HepG2 (cell line): ENCODE data around the gene AXIN2. TPM values are rescaled to one million over a fixed set of nuclear protein-coding genes. Genes with fewer than 3 reads are reported as not detected.

ENCODE experiments used
- ATAC-seq: fragments of 200-7000 bp; cut with Tn5 transposase; 3 replicates; pipeline ENCODE4 v1.9.1; 2020; ENCODE audit warnings: mild to moderate bottlenecking, moderate library complexity
- BruUV-seq: library from RNA; stranded (reverse); fragments of 400-500 nt; replicated peaks from 2 replicates; lab custom pipeline; 2021; lab: Mats Ljungman, UMichigan
- CTCF ChIA-PET: fragments of 300-600 bp; formaldehyde crosslinking; extraction: SDS; loops from one replicate; lab custom pipeline; 2021; ENCODE audit warnings: low total read pairs, inconsistent platforms, low intra/inter-chr PET ratio; lab: Yijun Ruan, JAX
- POLR2A ChIA-PET: fragments of 350-600 bp; sonication (Branson Sonifier 250); formaldehyde crosslinking; loops from one replicate; lab custom pipeline; 2020; ENCODE audit warnings: antibody characterized with exemption, inconsistent platforms; lab: Yijun Ruan, JAX
- DNase-seq: peaks from one replicate; pipeline ENCODE4 v3.0.0-alpha.2; 2015; ENCODE audit warnings: low spot score
- FAIRE-seq: peaks from 3 replicates; lab custom pipeline; 2011; peaks lifted over from hg19 to GRCh38; lab: Jason Lieb, UNC
- H2AFZ ChIP-seq: one replicate; pipeline ENCODE4 v1.6.1; 2011; ENCODE audit warnings: low read length, inconsistent platforms
- H3K27ac ChIP-seq: fragments of 300-600 bp; 3 replicates; pipeline ENCODE4 v1.8.0; 2011; ENCODE audit warnings: mixed run types, mild to moderate bottlenecking, mixed read lengths, low read length, inconsistent platforms; ENCODE audit not compliant: insufficient read depth; ENCODE audit errors: extremely low read length
- H3K27me3 ChIP-seq, 2 experiments: fragments of 200-600 bp in 1 of 2; 2 replicates in 1 of 2; 3 replicates in 1 of 2; pipeline versions ENCODE4 v1.6.0 to v1.8.0; 2011; ENCODE audit warnings: low read length in 2 of 2, mild to moderate bottlenecking in 2 of 2, moderate library complexity in 2 of 2, inconsistent platforms in 1 of 2; ENCODE audit not compliant: insufficient read depth in 2 of 2, control insufficient read depth in 1 of 2
- H3K36me3 ChIP-seq, 2 experiments: fragments of 200-600 bp in 1 of 2; replicated peaks in 1 of 2; 2 replicates in 1 of 2; 3 replicates in 1 of 2; pipeline versions ENCODE4 v1.5.1 to v1.8.0; 2011; ENCODE audit warnings: low read length in 2 of 2, inconsistent platforms in 1 of 2; ENCODE audit not compliant: insufficient read depth in 2 of 2, control insufficient read depth in 1 of 2
- H3K4me1 ChIP-seq: 2 replicates; pipeline ENCODE4 v1.5.1; 2012; ENCODE audit warnings: low read length, inconsistent platforms; ENCODE audit not compliant: insufficient read depth
- H3K4me2 ChIP-seq: 2 replicates; pipeline ENCODE4 v1.6.0; 2011; ENCODE audit warnings: low read depth, low read length, inconsistent platforms
- H3K4me3 ChIP-seq, 3 experiments: fragments of 200-600 bp in 1 of 3; sonication (generic), shearing (Covaris generic) in 1 of 3; replicated peaks in 1 of 3; 2 replicates each; pipeline ENCODE4 v1.5.1; 2011 to 2016; ENCODE audit warnings: low read length in 3 of 3, inconsistent platforms in 2 of 3, low read depth in 2 of 3, mild to moderate bottlenecking in 2 of 3, control low read depth in 1 of 3, mixed read lengths in 1 of 3; ENCODE audit not compliant: insufficient read depth in 1 of 3
- H3K79me2 ChIP-seq: one replicate; pipeline ENCODE4 v1.6.1; 2011; ENCODE audit warnings: low read length, inconsistent platforms; ENCODE audit not compliant: insufficient read depth
- H3K9ac ChIP-seq: 2 replicates; pipeline ENCODE4 v1.6.0; 2011; ENCODE audit warnings: mild to moderate bottlenecking, low read depth, low read length, inconsistent platforms; ENCODE audit not compliant: insufficient read depth
- H3K9me3 ChIP-seq: 2 replicates; pipeline ENCODE4 v1.5.1; 2012; ENCODE audit warnings: mild to moderate bottlenecking, low read length
- H4K20me1 ChIP-seq: 2 replicates; pipeline ENCODE4 v1.6.0; 2011; ENCODE audit warnings: inconsistent platforms, mild to moderate bottlenecking, low read length, moderate library complexity; ENCODE audit not compliant: insufficient read depth
- ELF4 ChIP-seq: sonication (generic); formaldehyde crosslinking; IDR thresholded peaks from 2 replicates; pipeline ENCODE4 v1.5.0; 2020; ENCODE audit warnings: missing genetic modification reagents, mild to moderate bottlenecking, moderate library complexity, borderline replicate concordance
- GLI4 ChIP-seq: sonication (generic); formaldehyde crosslinking; IDR thresholded peaks from 2 replicates; pipeline ENCODE4 v1.5.1; 2020; ENCODE audit warnings: missing genetic modification reagents, mild to moderate bottlenecking, moderate library complexity, borderline replicate concordance
- LCORL ChIP-seq, 2 experiments: fragments of 450-650 bp in 1 of 2; sonication (generic) in 1 of 2; formaldehyde crosslinking in 1 of 2; IDR thresholded peaks; 2 replicates each; pipeline versions ENCODE4 v1.5.0 to v1.6.1; 2017 to 2020; ENCODE audit warnings: antibody characterized with exemption in 1 of 2, missing genetic modification reagents in 1 of 2
- MBD4 ChIP-seq: IDR thresholded peaks from 2 replicates; pipeline ENCODE4 v1.6.1; 2012; ENCODE audit warnings: low read length, inconsistent platforms, borderline replicate concordance
- MTF1 ChIP-seq: sonication (generic); formaldehyde crosslinking; IDR thresholded peaks from 2 replicates; pipeline ENCODE4 v1.5.0; 2020; ENCODE audit warnings: missing genetic modification reagents
- ZNF784 ChIP-seq: sonication (generic); formaldehyde crosslinking; IDR thresholded peaks from 2 replicates; pipeline ENCODE4 v1.5.1; 2020; ENCODE audit warnings: missing genetic modification reagents, mild to moderate bottlenecking, borderline replicate concordance
- ZNF850 ChIP-seq: sonication (generic); formaldehyde crosslinking; conservative IDR thresholded peaks from 2 replicates; pipeline ENCODE4 v1.9.0; 2021; ENCODE audit warnings: mild to moderate bottlenecking, missing genetic modification reagents
- WGBS: methylation state at CpG from one replicate; pipeline ENCODE4 v1.1.6; 2017; ENCODE audit warnings: low lambda C conversion rate; 5-methylcytosine and 5-hydroxymethylcytosine counted together
- in situ Hi-C: cut with HindIII; loops from 2 replicates; pipeline ENCODE4 v1.10.0; 2017; ENCODE audit warnings: low pct_unique_long_range_greater_than_20kb; ENCODE audit not compliant: extremely low pct_ligation_motif_present
- intact Hi-C: fragments of 100-400 bp; cut with micrococcal nuclease; formaldehyde crosslinking; loops from one replicate; pipeline ENCODE4 v1.10.0; 2022; ENCODE audit not compliant: unreplicated experiment
- polyA plus RNA-seq, 8 experiments: library from polyadenylated mRNA; depleted of rRNA in 3 of 8; stranded (reverse) in 7 of 8; unstranded in 1 of 8; fragments of >200 nt; fragmentation: Illumina TruSeq in 4 of 8; extraction: Trizol in 4 of 8; gene quantifications; 2 replicates each; pipeline versions ENCODE4 v1.2.1 to v1.2.3, GENCODE V29; 2011 to 2016; ENCODE audit warnings: low read depth in 4 of 8, missing spikeins in 1 of 8, mixed read lengths in 1 of 8; ENCODE audit not compliant: insufficient read depth in 1 of 8
- total RNA-seq, 5 experiments: library from RNA; depleted of rRNA; stranded (reverse); fragments of >200 nt; fragmentation: Illumina TruSeq; extraction: Trizol; gene quantifications; 2 replicates each; pipeline ENCODE4 v1.2.3, GENCODE V29; 2016; ENCODE audit warnings: low read depth in 1 of 5

Gene AXIN2
- total and polyA plus RNA-seq, 2 of the 13 experiments (the other 11 are each of a cell fraction or from before 2014, with no cell fraction given), result 58.6 to 63.4 TPM

GRCh38 chr17:65556910-65557348, 4.5 kb downstream of the AXIN2 start:
- in situ Hi-C loops, result loop anchor here (5.0 kb wide), 2 partner anchors 235 to 430 kb away; no protein-coding TSS in a partner anchor
- POLR2A ChIA-PET, result interaction anchor here (0.8 to 3.1 kb wide), 8 partner anchors 8 to 397 kb away, joined by 3 to 15 read pairs (median 4); no protein-coding TSS in a partner anchor
- WGBS, result 0% methylated on average over 4 of the region's 4 CpGs

More at GRCh38 chr17:65556910-65557348, 4.5 kb downstream of the AXIN2 start:
- Histone ChIP-seq H3K27ac (peak overlapping the region; percentile 96), H3K4me3 (no peak overlapping the region), H3K27me3 (no peaks in the 10 kb centered on the region; a peak in 1 of 5 replicates), H2AFZ (no peak overlapping the region), H3K9ac (no peak overlapping the region), H3K36me3 (peaks cover 24% of the 10 kb centered on the region in 2 experiments), H3K4me2 (no peak overlapping the region), H4K20me1 (no peaks in the 10 kb centered on the region; the same call in none of the 2 replicates), H3K79me2 (no peaks in the 10 kb centered on the region), H3K9me3 (no peaks in the 10 kb centered on the region), H3K4me1 (peaks cover 3% of the 10 kb centered on the region)
- 0 out of 2 replicates have a peak, but pooled peaks have one; percentile 12 for TF ChIP-seq MBD4
- 0 out of 2 replicates have a peak, but pooled peaks have one; percentile 37 for TF ChIP-seq ZNF850
- 0 out of 2 replicates have a peak, but pooled peaks have one; percentile 15 for TF ChIP-seq GLI4
- TF ChIP-seq ZNF784 (CRISPR knock-in tag), result peak; percentile 69; the same call in 1 of the 2 replicates
- TF ChIP-seq ELF4 (CRISPR knock-in tag), result 0 out of 2 replicates have a peak, but pooled peaks have one; percentile 7
- TF ChIP-seq MTF1 (CRISPR knock-in tag), result no peak
- no peak for TF ChIP-seq LCORL (IDR thresholded peaks at IDR 0.05)
- TF ChIP-seq LCORL (CRISPR knock-in tag; IDR thresholded peaks at IDR 0.05), result no peak
- FAIRE-seq (no peak), ATAC-seq (no peak), DNase-seq (no peak)
- intact Hi-C loops, result loop anchor here (1.0 to 10.0 kb wide), 7 partner anchors 10 to 431 kb away; no protein-coding TSS in a partner anchor
- no TSS peak for BruUV-seq
- CTCF ChIA-PET, result interaction anchor here (1.1 to 2.3 kb wide), 6 partner anchors 101 to 431 kb away, joined by 3 to 8 read pairs (median 6); no protein-coding TSS in a partner anchor
